Activated CD8-positive, alpha-beta memory T cell treated with anti-CD3 and anti-CD28 coated beads for 48 hours (primary cell): ENCODE measurements around the gene FGD3.
A peak's percentile ranks its signal among the peaks of the same experiment; 100 is the strongest.

Experiments
- DNase-seq, 3 experiments: peaks; one replicate each; pipeline ENCODE4 v3.0.0-alpha.2; 2020; ENCODE audit warnings: low read depth in 2 of 3, low spot score in 2 of 3

Gene FGD3

DNA sequence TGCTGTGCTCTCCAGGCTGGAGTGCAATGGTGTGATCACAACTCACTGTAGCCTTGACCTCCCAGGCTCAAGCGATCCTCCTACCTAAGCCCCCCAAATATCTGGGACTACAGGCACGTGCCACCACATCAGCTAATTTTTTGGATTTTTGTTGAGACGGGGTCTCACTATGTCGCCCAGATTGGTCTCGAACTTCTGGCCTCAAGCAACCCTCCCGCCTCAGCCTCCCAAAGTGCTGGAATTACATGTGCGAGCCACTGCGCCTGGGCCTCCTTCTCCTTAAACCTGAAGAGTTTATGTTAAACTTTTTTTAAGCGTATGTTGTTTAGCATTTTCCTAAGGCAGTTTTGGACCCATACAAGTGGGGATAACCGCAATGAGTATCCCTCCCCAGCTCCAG, 80.4 kb downstream of the FGD3 start:
- DNase-seq: no peak

DNA sequence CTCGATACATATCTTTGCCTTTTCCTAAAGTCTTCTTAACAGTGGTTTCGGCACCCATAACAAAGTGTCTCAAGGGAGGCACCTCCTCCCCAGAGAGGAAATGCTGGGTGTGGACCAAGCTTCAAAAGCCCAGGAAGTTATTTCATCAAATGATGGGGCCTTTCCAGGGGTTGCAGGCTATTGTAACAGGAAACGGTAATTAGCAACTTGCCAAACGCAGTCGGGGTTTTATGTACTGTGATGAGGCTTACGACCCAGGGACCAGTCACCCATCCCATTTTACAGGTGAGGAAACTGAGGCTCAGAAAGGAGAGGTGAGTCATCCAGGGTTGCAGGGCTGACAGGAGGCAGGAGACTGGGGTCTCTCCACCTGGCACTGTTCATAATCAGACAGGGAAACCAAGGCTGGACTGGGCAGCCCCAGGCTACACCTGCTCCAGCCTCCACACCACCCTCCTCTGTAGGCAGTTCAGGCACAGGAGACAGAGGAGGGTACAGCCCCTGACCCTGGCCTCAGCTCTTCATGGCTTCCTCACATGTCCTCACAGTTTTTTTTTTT, 81.2 kb downstream of the FGD3 start:
- peak in 1 of 3 experiments; percentile 9 for DNase-seq

DNA sequence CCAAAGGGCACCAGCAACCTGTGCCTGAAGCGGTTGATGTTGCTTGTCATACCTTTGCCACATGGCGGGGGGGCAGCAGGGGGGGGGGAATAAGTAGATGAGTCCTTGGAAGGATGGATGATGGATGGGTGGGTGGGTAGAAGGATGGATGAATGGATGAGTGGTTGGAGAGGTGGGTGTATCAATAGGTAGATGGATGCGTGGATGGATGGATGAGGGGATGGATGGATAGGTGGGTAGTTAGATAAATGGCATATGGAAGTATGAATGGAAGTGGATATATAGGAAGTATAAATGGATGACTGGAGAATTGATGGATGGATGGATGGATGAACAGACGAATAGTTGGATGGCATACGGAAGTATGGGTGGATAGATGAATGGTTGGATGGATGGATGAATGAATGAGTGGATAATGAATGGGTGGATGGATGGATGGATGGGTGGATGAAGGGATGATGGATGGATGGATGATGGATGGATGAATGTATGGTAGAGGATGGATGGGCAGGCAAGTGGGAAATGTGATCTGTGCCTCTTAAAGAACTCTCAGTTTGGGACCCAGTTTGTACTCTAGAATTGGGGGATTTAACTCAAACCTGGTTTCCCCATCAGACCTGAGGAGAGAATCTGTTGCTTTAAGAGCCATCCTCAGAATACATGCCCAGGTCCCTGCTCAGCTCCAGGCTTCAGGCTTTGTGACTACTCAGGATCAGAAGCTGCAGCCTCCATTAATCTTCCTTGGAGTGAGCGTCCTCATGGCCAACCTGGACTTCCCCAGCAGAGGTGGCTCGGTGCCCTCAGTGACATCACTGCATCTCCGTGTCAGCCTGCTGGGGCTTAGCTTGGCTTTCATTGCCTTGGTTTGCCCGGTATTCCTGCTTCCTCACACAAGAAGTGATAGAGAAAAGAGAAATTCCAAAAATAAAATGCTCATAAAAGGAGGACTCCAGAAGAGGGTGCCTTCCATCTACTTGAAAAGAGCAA, 83.6 kb downstream of the FGD3 start:
- no peak for DNase-seq

DNA sequence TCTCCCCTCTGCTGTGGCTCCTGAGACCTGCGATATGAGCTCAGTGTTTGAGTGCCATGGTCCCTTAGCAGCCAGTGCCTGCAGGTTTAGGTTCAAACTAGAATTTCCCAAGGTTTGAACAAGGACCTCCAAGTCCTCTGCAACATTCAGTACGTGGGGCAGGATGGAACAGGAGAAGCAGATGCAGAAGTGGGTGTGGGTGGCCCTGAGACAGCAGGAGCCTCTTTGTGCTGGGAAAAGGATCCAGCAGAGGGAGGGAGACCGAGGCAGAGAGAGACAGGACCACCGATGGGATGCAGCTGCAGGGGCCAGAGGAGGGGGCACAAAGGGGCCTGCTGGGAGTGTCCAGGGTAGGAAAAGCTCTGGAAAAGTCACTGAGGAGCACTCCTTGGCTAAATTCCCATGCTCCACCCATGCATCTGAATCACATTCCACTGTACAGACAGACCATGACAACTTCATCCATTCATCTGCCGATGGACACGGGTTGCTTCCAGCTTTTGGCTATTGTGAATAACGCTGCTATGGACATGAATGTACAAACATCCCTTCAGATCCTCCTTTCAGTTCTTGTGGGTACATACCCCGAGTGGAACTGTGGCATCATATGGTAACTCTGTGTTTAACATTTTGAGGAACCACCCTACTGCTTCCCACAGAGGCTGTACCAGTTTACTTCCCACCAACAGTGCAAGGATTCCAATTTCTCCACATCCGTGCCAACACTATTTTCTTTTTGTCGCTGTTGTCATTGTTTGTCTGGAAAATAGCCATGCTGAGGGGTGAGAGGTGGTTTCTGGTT, 84.5 kb downstream of the FGD3 start:
- DNase-seq: no peak

DNA sequence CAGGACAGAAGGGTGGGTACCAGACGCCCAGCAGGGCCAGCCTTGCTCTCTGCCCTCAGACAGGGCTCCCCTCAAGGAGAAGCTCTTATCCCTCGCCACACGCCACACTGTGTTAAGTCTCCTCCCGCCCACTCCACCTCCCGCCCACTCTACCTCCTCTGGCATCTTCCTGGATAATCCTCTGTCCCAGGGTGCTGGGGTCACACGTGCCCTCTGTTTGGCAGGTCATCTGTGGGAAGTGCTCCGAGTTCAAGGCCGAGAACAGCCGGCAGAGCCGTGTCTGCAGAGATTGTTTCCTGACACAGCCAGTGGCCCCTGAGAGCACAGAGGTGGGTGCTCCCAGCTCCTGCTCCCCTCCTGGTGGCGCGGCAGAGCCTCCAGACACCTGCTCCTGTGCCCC, 85.2 kb downstream of the FGD3 start:
- no peak for DNase-seq

GRCh38 chr9:93033531-93033930, 86.2 kb downstream of the FGD3 start:
- DNase-seq: no peak

DNA sequence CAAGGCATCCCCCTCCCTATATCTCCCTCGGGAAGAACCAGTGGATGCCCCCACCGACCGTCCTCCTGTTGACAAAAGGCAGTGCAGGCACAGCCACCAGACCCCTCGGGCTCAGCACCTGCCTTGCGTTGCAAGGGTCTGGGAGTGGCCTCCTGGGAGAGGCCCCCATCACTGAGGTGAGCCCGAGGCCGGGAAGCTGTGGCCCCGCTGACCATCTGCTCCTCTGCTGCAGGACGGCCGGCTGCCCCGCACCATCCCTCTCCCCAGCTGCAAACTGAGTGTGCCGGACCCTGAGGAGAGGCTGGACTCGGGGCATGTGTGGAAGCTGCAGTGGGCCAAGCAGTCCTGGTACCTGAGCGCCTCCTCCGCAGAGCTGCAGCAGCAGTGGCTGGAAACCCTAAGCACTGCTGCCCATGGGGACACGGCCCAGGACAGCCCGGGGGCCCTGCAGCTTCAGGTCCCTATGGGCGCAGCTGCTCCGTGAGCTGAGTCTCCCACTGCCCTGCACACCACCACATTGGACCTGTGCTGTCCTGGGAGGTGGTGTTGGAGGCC, 87.9 kb downstream of the FGD3 start:
- no peak for DNase-seq

DNA sequence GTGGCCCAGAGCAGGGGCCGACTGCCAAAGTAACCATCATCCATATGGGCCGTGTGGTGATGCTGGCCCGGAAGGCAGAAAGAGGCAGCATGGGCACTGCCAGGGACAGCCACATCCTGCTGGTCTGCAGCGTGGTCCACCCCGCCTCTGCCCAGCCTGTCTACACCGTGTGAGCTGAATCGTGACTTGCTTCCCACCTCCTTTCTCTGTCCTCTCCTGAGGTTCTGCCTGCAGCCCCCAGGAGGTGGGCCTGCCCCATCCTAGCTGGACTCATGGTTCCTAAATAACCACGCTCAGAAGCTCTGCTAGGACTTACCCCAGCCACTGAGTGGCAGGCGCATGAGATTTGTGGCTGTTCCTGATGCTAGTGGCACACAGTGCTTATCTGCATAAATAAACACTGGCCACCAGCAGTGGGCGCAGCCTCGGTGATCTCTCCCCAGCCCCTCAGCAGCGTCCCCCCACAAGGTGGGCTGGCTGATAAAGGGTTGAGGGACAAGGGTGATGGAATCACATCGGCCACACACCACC, 88.6 kb downstream of the FGD3 start:
- no peak for DNase-seq

GRCh38 chr9:93036887-93037475, 89.7 kb downstream of the FGD3 start:
- DNase-seq: no peak

GRCh38 chr9:93037476-93037971, 90.2 kb downstream of the FGD3 start:
- no peak for DNase-seq

- no peak for DNase-seq
Measured at GRCh38 chr9:93038918-93039317, 91.6 kb downstream of the FGD3 start.

DNA sequence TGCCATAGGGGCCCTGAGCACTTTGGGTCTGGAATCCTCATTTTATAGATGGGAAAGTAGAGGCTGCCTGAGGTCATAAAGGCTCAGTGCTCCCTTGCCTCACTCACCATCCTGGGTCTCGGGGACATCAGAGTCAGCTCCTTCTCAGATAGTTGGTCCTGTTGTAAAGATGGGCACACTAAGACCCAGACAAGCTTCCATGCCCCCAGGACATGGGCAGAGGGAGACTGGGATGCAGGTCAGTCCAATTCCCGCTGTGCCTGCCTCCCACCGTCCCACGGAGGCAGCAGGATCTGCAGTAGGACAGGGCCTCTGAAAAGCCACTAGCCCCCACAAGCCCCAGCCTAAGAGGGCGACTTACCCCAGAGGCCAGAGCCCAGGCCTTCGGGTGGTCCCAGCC, 92.1 kb downstream of the FGD3 start:
- no peak for DNase-seq

DNA sequence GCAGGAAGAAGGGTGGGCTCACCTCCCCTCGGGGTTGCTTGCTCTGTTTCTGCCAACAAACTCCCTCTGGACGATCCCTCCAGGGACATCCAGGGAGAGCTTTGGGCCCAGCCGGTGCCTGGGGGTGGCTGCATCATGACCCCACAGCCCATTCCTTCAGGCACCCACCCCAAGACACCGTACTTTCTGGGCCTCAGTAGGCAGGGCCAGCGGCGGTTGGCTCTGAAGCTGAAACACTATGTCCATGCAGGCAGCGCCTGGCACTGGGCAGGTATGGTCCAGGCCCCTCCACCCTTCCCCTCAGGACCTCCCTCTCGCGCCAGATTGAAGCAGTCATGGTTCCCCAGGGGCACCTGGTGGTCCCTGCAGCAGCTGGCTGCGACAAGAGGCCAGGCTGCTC, 92.7 kb downstream of the FGD3 start:
- no peak for DNase-seq

GRCh38 chr9:93040409-93040808, 93.1 kb downstream of the FGD3 start:
- no peak for DNase-seq

DNA sequence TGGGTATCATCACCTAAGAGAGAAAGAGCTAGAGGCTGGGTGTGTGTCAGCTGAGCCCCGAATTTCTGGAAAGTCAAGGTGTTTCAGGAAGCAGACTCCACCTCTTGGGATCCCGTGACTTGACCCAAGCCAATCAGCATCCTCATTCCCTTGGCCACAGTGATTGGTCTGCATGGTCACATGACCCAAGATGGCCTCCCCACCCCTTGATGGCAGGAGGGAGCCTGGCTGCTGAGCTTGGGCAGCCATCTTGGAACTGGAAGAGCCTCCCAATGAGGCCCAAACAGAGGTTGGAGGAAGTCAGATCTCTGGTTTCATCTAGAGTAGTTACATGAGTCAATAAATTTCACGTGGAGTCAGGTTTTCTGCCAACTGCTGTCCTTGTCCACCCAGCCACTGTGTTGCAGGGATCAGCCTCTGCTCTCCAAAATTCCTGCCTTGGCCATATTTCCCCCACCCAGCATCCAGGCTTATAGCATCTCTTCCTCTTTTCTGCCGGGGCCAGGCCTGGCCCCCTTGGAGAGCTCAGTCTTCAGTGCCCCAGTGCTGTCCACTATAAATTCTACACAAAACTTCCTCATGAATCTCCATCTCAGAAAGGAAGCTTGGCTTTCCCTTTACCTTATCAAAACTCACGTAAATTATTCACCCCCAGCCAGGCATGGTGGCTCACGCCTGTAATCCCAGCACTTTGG, 93.9 kb downstream of the FGD3 start:
- no peak for DNase-seq

DNA sequence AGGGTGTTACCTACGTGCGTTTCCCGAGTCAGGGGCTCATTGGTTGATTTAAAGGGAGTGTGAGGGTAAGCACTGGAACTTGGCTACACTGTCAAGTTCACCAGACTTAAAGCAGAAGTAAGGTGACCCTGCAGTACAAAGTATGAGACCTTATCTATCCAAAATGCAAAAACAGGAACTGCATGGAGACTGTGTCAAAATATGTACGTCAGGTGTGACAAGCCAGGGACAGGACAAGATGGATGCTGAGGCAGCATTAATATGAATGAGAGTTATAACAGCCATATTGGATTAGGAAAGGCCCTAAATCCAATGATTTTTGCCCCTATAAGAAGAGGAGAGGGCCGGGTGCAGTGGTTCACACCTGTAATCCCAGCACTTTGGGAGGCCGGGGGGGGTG, 95.8 kb downstream of the FGD3 start:
- DNase-seq: no peak

DNA sequence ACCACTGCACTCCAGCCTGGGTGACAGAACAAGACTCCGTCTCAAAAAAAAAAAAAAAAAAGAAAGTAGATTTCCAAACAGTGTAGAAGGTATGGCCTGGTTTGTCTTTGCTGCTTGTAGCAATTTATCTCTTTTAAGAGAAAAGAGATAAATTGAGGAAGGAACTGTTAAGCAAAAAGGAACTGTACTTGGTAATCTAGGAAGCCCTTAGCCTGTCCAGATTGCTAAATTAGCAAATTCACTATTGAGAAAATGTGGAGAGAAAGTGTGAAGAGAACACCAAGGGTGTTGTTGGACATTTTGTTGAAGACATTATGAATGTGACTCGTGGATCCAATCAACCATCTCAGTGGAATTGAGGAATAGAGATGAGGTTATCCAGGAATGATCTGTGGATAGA, 98.2 kb downstream of the FGD3 start:
- no peak for DNase-seq

DNA sequence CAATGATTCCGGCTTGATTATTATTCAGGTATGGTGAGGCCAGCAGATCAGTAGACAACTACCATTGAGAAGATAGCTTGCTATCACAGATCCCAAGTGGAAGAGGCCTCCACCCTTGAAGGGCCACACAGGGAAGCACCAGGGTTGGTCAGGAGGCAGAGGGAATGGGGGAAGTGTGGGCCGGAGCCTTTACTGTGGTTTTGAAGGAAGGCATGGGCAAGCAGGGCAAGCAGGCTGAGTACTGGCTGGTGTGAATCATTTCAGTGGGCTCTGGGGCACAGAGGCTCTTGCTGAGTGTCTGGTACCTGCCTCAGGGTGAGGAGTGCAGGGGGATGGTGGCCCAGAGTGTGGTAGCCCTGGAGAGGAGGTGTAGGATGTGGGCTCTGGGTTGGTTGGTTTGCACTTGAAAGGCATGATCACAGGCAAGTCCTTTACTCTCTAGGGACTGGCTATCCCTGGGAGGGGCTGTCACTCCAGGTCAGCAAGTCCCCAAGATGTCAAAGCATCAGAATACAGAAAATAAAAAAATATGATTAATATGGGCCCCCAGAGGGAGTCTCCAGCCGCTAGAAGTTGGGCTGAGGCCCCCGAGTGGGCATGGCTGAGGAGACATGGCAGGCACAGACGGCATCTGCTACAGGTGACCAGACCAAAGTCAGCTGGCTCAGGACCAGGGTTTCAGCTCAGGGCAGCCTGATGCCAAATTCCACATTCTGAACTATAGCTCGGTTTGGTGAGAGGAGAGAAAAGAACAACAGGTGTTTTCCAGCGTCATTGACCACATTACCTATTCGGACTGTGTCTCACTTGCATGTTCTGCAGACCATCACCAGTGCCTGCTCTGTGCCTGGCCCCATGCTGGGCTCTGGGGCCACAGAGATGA, 101.5 kb downstream of the FGD3 start:
- DNase-seq: no peak

DNA sequence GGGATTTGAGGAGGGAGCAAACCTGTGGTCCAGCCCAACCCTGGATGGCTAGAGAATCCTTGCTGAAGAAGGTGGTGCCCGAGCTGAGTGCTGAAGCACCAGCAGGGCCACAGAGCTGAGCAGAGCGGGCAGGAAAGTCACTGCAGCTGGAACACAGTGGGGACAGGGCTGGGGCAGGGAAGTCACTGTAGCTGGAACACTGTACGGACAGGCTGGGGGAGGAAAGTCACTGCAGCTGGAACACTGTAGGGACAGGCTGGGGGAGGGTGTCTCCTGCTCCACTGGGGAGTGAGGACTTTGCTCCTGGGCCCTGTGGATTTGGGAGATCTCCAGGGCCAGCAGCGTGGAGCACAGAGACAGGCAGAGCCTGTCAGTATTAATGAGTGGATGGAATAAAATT, 102.2 kb downstream of the FGD3 start:
- DNase-seq: no peak
